Tongue (tissue), 3 donors: ENCODE data around the gene HSH2D. TPM values are rescaled to one million over a fixed set of nuclear protein-coding genes. Genes with fewer than 3 reads are reported as not detected.

Experiments
- DNase-seq: peaks from one replicate; pipeline ENCODE4 v3.0.0-alpha.2; 2015
- small RNA-seq: library from RNA; depleted of rRNA; stranded (forward); fragments of <200 nt; gene quantifications from one replicate; pipeline ENCODE3, GENCODE V24; 2014; ENCODE audit warnings: low replicate concordance
- total RNA-seq: library from RNA; depleted of rRNA; stranded (reverse); fragments of >200 nt; gene quantifications from one replicate; pipeline ENCODE4 v1.2.3, GENCODE V29; 2014

The HSH2D gene
- total RNA-seq, 1 donor from 2014 or later, result 1.1 TPM

DNA sequence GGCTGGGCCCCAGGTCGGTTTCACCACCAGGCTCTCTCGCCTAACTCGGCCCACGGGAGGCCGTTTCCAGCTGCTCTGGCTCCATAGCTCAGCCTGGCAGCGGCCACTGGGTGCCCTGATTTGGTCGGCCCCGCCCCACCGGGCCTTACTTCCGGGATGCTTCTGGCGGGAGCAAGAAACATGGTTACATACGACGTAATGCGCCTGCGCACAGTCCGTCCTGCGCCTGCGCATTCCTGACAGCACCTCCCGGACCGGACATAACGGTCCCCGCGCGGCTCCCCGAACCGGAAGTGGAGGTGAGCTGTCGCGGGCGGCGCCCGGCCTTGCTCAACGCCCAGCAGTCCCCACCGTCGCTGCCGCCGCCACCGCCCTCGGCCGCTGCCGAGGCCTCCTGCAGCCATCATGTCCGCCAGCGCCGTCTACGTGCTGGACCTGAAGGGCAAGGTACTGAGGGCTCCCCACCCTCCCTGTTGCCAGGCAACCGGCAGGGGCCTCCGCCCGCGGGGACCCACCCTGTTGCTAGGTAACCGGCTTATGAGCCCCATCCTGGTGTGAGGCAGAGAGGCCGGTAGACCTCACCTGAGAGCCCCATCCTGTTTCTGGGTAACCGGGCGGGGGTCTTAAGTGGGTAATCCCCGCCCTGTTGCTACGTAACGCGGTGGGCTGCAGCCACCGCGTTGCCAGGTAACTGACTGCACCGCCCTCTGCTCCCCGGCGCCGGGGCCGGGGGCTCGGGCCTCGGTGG, 54.3 kb downstream of the HSH2D start, which contains the start of gene AP1M1:
TSS of gene AP1M1 (plus strand) at position 290 of the 748 bp plus-strand sequence. CDS start at position 406, 116 bp downstream.
- peak; percentile 99 for DNase-seq

DNA sequence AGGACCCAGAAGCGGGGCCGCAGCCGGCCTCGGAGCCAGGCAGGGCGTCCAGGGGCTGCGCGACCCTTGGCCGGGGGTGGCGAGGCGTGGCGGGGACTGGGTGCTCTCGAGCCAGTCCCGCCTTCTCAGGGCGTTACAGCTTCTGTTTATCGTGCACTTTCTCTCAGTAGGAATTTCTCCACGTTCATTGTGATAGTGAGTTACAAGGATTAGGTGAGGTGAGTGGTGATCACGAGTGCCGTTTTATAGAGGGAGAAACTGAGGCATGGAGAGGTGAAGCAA, 54.8 kb downstream of the HSH2D start:
- no peak for DNase-seq

DNA sequence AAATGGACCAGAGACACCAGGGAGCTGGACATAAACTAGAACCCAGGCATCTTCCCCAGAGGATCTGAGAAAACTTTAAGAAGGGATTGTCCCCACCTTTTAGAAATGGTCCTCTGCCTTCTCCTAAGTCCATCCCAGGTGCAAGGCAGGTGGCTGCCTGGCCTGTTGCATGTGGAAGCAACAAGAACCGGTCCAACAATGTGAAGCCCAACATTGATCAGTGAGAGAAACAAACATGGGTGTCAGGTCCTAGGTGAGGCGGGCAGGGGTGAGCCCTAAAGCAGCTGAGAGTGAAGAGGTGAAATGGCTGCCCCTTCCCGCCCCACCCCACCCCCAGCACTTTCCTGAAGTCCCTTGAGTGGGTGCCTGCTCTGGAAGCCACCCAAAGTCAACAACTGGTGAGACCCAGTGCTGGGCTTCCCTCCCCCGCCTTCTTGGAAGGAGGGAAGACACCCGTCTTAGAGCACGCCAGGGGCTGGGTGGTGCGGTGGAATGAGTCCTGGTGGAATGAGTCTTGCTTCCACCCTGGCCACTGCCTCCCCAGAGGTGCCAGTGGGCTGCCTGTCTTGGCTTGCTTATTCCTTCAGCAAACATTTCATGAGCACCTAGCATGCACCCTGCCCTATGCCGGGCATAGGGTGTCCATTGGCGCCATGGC, 55.9 kb downstream of the HSH2D start:
- no peak for DNase-seq

DNA sequence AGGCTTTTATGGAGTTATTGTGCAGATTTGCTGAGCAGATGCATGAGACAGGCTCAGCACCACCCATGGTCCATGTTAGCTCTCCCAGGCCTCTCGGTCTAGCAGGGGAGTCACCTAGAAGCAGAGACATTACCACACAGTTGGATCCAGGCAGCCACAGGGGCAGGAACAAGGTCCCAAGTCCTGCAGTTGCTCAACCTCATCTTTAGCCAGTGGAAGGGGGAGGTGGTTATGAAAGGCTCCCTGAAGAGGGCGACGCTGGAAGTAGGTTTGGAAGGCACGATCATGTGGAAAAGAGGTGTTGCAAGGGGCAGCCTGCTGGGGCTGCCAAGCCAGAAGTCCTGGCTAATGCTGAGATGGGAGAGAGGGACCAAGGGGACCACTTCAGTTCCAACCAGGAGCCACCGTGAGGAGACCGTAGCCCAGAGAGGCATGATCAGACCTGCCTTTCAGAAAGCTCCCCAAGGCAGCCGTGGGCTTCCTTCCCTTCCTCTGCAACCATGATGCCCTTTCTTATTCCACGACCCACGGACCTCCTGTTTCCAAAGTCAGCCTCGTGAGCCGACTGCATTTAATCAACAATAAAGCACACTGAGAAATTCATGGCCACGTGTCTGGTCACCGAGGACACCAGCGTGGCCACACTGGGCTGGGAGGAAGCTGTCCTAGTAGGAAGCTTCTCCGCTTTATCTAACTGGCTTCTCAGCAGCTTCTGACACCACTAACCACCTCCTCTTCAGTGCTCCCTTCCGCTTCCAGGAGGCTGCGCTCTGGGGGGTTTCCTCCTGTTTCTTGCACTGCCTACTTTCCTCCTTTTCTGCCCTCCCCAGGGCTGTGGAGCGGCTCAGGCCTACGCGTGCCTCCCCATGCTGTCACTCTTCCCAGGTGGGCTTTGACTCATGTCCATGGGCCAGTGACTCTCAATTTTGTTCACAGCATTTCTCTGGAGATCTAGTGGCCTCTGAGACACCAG, 56.8 kb downstream of the HSH2D start:
- DNase-seq, result no peak

DNA sequence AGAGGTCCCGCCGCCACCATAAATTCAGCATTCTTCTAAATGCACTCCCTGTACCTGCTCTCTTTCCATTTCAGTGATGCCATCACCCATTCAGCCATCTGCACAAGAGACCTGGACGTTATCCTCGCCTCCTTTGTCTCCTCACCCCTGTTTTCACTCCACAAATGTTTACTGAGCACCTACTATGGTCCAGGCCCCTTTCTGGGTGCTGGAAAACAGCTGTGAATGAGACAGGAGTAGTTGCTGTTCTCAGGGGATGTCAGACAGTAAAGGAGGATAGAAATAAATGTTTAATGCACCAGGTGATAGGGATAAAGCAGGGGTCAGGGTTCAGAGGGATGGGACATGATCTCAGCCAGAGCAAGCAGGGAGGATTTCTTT, 57.5 kb downstream of the HSH2D start:
- DNase-seq, result no peak

DNA sequence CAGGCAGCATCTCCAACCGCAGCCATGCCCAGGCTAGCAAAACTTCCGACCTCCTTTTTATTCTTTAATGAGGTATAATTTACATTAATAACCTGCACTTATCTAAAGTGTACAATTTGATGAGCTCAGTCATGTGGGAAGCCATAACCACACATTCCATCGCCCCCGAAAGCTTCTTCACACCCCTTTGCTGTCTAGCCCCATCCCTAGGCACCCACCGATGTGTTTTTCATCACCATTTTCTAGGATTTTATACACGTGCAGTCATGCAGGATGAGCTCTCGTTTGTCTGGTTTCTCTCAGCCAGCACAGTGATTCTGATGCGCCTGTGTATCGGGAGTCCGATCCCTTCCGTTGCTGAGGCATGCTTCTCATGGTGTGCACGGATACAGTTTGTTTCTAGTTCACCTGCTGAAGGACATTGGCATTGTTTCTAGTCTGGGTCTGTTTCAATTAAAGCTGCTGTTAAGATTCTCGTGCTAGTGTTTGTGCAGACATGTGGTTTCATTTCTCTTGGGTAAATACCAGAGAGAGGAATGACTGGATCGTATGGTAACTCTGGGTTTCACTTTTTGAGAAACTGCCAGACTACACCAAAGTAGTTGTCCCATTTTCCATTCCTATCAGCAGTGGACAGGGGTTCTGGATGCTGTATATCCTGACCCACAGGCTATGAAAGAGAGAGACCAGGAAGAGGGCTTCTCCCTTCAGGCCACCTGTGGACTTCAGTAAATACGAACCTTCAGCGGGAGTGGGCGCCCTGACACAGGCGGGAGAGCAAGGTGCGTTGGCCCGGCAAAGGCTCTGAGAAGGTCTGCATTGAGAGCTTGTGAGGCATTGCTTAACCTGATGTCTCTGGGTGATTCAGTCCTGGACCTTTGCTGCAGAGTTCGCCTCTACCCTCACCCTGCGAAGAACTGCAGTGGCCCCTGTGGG, 59.1 kb downstream of the HSH2D start:
- no peak for DNase-seq

DNA sequence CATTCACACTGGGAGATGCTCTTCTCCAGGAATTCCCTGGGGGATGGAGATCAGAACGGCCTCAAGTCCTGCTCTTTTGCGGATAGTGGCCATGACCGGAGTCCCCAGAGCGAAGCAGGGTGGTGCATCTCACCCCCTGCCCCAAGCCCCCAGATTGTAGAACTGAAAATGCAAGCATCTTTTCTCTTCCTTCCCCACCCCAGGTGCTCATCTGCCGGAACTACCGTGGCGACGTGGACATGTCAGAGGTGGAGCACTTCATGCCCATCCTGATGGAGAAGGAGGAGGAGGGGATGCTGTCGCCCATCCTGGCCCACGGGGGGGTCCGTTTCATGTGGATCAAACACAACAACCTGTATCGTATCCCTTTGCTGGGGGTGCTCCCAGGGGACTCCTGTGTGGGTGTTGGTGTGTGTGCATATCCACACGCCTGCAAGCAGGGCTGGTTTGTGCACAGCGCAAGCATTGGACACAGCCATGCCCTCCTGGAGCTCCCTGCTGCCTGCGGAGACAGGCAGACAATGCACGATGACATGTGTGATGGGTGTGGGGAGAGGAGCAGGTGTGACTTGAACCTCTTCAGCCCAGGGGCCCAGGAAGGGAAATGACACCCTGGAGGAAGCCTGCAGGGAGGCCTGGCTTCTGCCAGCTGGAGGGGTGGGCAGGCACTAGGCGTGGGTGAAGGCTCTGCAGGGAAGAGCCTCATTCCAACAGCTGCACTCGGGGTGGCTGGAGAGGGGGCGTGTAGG, 59.9 kb downstream of the HSH2D start:
- no peak for DNase-seq

DNA sequence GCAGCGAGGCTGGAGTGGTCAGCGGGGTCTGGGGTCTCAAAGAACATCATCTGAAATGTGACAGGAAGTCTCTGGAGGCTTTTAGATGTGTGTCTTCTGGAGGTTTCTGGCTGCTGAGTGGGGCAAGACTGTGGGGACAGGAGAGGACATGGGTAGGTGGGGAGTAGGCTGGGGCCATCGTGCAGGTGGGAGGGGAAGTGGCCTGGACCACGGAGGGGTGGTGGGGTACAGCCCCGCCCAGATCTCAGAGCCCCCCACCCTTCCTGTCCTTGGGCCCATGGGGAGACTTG, 60.5 kb downstream of the HSH2D start:
- no peak for DNase-seq

DNA sequence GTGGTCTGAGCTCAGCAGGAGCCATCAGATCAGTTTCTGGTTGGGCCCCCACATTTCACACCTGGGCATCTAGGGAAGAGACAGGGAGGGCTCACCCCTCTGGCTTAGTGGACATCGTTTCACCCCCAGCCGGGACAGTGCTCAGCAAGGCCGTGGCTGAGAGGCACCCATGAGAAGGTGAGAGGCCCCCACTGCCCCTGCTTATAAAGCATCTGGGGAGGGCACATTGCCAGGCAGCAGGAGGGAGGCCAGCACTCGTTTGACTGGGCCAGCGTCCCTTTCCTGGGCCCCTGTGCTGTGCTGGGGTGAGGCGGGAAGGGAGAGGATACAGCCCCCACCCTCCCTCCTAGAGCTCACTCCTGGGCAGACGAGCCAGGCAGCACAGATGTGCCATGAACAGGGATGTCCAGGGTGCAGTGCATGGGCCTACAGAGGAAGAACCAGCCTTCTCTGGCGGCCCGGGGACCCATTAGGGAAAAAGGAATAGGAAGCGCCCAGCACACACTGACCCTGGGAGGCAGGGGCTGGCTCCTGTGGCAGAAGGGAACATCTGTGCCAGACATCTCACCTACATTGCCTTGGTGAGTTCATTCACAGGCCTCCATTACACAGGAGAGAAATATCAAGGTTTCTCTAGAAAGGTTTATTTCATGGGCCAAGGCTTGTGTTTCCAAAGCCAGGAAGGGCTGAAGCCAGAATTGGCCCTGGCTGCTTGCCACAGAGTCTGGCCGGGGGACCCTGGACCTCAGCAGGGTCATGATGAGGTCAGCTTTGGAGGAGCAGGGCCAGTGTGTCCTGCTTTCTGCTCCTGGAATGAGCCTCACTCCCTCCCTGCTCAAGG, 61.9 kb downstream of the HSH2D start:
- DNase-seq, result no peak

DNA sequence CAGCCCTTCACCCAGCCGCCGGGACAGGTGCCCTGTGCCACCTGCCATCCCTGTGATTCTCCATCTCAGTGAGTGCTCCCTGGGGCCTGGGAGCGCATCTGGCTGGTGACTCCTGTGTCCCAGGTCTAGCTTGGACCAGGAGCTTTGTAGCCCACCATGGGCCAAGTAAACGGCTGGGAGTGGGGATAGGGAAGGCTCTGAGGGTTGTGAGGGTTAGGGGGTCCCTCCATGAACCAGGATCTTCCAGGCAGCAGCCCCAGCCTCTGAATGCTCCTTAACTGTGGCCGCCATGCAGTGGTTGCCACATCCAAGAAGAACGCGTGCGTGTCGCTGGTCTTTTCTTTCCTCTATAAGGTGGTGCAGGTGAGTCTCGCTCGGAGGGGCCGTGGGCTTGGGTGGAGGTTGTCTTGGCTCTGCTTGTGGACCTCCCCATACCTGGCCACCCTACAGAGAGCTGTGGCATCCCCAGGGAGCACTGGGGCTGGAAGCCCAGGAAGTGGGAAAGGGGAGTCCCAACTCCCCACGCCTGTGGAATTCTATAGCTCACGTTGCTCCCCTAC, 62.6 kb downstream of the HSH2D start:
- DNase-seq, result no peak

DNA sequence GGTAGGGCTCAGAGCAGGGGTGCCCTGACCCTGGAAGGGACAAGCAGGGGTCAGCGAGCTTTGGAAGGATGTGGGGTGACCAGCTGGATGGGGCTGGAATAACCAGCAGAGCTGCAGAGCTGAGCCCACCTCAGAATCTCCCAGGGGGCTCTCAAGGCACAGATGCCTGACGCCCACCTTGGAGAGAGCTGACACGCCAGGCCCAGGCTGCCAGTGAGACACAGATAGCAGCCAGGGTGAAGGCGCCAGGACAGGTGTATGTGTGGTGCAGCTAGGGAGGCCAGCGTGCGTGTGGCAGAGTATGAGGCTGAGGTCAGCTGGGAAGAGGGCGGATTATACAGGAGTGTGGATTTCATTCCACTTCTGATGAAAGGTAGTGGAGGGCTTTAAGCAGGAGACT, 63.2 kb downstream of the HSH2D start:
- no peak for DNase-seq

DNA sequence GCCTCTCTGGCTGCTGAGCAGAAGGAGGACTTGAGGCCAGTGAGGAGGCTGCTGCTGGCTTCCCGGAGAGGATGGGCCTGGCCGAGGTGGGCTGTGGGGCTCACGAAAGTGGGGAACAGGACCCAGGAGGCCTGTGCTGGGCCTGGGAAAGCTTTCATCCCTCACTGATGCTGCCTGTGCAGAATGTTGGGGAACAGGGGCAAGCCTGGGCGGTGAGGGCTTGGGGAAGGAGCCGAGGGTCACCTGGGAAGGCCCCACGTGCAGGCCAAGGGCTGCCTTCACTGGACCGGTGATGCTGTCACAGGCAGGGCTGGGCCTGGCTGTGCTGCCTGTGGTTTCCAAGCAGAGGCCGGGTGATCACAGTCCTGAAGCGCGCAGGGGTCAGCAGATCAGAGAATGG, 63.6 kb downstream of the HSH2D start:
- DNase-seq, result no peak

DNA sequence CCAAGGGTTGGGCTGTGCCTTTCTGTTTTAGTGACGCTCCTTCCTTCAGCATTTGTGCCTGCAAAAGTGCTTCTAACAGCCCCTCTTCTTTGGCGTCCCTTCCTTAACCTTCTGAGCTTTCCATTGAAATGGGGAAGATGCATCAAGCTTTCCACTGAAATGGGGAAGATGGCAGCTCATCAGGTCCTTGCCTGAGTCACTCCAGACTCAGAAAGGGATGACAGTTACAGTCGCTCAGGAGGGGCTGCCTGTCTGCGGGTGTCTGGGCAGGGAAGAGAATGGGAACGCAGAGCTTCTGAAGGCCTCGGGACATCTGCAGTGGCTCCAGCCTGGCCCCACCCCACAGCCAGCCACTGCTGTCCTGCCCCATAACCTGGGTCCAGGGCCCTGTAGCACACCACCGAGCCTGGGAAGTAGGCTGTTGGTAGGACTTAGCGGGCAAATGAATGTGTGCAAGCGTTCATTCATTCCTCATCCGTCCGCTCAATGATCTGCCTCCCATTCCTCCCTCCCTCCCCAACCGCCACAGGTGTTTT, 64.1 kb downstream of the HSH2D start:
- DNase-seq, result no peak

Small RNA genes within 50 kb of the gene (small RNA-seq; reads per million reads assigned to genes)
- gene RF00017, result not detected

Other genes starting within 250 kb of the HSH2D start
- not detected for gene CYP4F2, start 245.6 kb upstream of the HSH2D start, total RNA-seq
- gene CYP4F11, start 209.2 kb upstream of the HSH2D start, total RNA-seq, result not detected
- gene OR10H4, start 194.7 kb upstream of the HSH2D start, total RNA-seq, result not detected
- gene TPM4, start 67.2 kb upstream of the HSH2D start, total RNA-seq, result 220 TPM
- 36.4 TPM for gene RAB8A, start 31.8 kb upstream of the HSH2D start, total RNA-seq
- gene CIB3, start 29.8 kb downstream of the HSH2D start, total RNA-seq, result not detected
- 73.4 TPM for gene FAM32A, start 41.7 kb downstream of the HSH2D start, total RNA-seq
- 36.8 TPM for gene AP1M1, start 54.2 kb downstream of the HSH2D start, total RNA-seq
- gene KLF2, start 181.1 kb downstream of the HSH2D start, total RNA-seq, result 14.2 TPM